ENCODE measurements around the gene ERC2. TPM values are rescaled to one million over a fixed set of nuclear protein-coding genes. Genes with fewer than 3 reads are reported as not detected.

ERC2 gene
- total and polyA plus RNA-seq, 2 of the 8 experiments (the other 6 are each of a cell fraction or from before 2014, with no cell fraction given) = 16.4 to 22.8 TPM

- TF ChIP-seq RFX5 (IDR thresholded peaks at IDR 0.05; ENCODE audit: borderline replicate concordance, low read depth, low read length) (no peak), PHF8 (conservative IDR thresholded peaks at IDR 0.05; ENCODE audit: low read depth, low read length) (no peak), EZH2 (IDR thresholded peaks at IDR 0.05; ENCODE audit: low read depth, low read length, severe bottlenecking) (peak; percentile 32), SIRT6 (IDR thresholded peaks at IDR 0.05; ENCODE audit: low read length) (no peak), MAFK (IDR thresholded peaks at IDR 0.05; ENCODE audit: low read depth, low read length) (no peak)
Observed at GRCh38 chr3:55480911-55481743, 987.1 kb downstream of the ERC2 start (continued).

Data from H1 (cell line).